Skeletal muscle satellite cell (primary cell): ENCODE results near the gene GYG1.

Source experiments
- H3K27me3 ChIP-seq: 2 replicates; pipeline ENCODE4 v1.7.0; 2013; ENCODE audit warnings: low read length; ENCODE audit not compliant: control insufficient read depth, insufficient read depth
- H3K36me3 ChIP-seq: 2 replicates; pipeline ENCODE4 v1.7.0; 2013; ENCODE audit warnings: mild to moderate bottlenecking, control low read depth, low read length; ENCODE audit not compliant: insufficient read depth
- H3K4me1 ChIP-seq: 2 replicates; pipeline ENCODE4 v1.7.0; 2013; ENCODE audit warnings: low read length; ENCODE audit not compliant: control insufficient read depth, insufficient read depth
- H3K4me2 ChIP-seq: 2 replicates; pipeline ENCODE4 v1.7.0; 2013; ENCODE audit warnings: mild to moderate bottlenecking, low read length
- H3K4me3 ChIP-seq: 2 replicates; pipeline ENCODE4 v1.7.0; 2013; ENCODE audit warnings: low read length
- H3K9ac ChIP-seq: 2 replicates; pipeline ENCODE4 v1.7.0; 2013; ENCODE audit warnings: mild to moderate bottlenecking, low read depth, low read length, moderate library complexity
- H3K9me3 ChIP-seq: replicated peaks from 2 replicates; pipeline ENCODE4 v1.7.0; 2013; ENCODE audit warnings: mild to moderate bottlenecking, control low read depth, low read length

Gene GYG1

GRCh38 chr3:149058198-149058597 lies 66.9 kb downstream of the GYG1 start:
- Histone ChIP-seq H3K9ac (no peak overlapping the region), H3K36me3 (peaks cover 54% of the 10 kb centered on the region), H3K4me1 (no peaks in the 10 kb centered on the region), H3K9me3 (no peaks in the 10 kb centered on the region), H3K4me3 (no peak overlapping the region), H3K4me2 (no peak overlapping the region), H3K27me3 (no peaks in the 10 kb centered on the region)

GRCh38 chr3:149058602-149059001 lies 67.3 kb downstream of the GYG1 start:
- Histone ChIP-seq H3K9ac (no peak overlapping the region), H3K4me2 (no peak overlapping the region), H3K4me1 (no peaks in the 10 kb centered on the region), H3K36me3 (peaks cover 51% of the 10 kb centered on the region), H3K4me3 (no peak overlapping the region), H3K27me3 (no peaks in the 10 kb centered on the region), H3K9me3 (no peaks in the 10 kb centered on the region)

GRCh38 chr3:149061776-149062175 lies 70.4 kb downstream of the GYG1 start:
- Histone ChIP-seq H3K27me3 (no peaks in the 10 kb centered on the region), H3K9me3 (no peaks in the 10 kb centered on the region), H3K4me1 (no peaks in the 10 kb centered on the region), H3K36me3 (peaks cover 28% of the 10 kb centered on the region), H3K4me3 (no peak overlapping the region), H3K9ac (no peak overlapping the region), H3K4me2 (no peak overlapping the region)

- Histone ChIP-seq H3K4me1 (no peaks in the 10 kb centered on the region), H3K9me3 (no peaks in the 10 kb centered on the region), H3K4me3 (no peak overlapping the region), H3K27me3 (no peaks in the 10 kb centered on the region), H3K36me3 (peaks cover 16% of the 10 kb centered on the region), H3K4me2 (no peak overlapping the region), H3K9ac (no peak overlapping the region)
These were observed 76.5 kb downstream of the GYG1 start for GRCh38 chr3:149067883-149068282.
